ENCODE data around the gene SMYD3.
A peak's percentile ranks its signal among the peaks of the same experiment; 100 is the strongest.

SMYD3 gene

GRCh38 chr1:246169486-246169885, 337.6 kb downstream of the SMYD3 start:
- no peak overlapping the region for H3K4me3 ChIP-seq (ENCODE audit: low read length)
- TF ChIP-seq CTCF (conservative IDR thresholded peaks at IDR 0.05; ENCODE audit: low read depth, low read length), result no peak
- no peak for DNase-seq (ENCODE audit: low read depth)

GRCh38 chr1:246169019-246169418, 338.1 kb downstream of the SMYD3 start:
- DNase-seq (ENCODE audit: low read depth), result no peak
- no peak for TF ChIP-seq CTCF (conservative IDR thresholded peaks at IDR 0.05; ENCODE audit: low read depth, low read length)
- H3K4me3 ChIP-seq (ENCODE audit: low read length), result no peak overlapping the region

- H3K4me3 ChIP-seq (ENCODE audit: low read length), result no peak overlapping the region
- no peak for DNase-seq (ENCODE audit: low read depth)
Measured at GRCh38 chr1:246166841-246167240, 340.2 kb downstream of the SMYD3 start.

GRCh38 chr1:246165826-246166709, 341.0 kb downstream of the SMYD3 start:
- DNase-seq (ENCODE audit: low read depth), result no peak
- H3K4me3 ChIP-seq (ENCODE audit: low read length), result no peak overlapping the region
- no peak for TF ChIP-seq CTCF (conservative IDR thresholded peaks at IDR 0.05; ENCODE audit: low read depth, low read length)

More at GRCh38 chr1:246166841-246167240, 340.2 kb downstream of the SMYD3 start:
- TF ChIP-seq CTCF (conservative IDR thresholded peaks at IDR 0.05; ENCODE audit: low read depth, low read length), result no peak

GRCh38 chr1:246164764-246165163, 342.3 kb downstream of the SMYD3 start:
- DNase-seq (ENCODE audit: low read depth), result no peak
- H3K4me3 ChIP-seq (ENCODE audit: low read length), result no peak overlapping the region
- no peak for TF ChIP-seq CTCF (conservative IDR thresholded peaks at IDR 0.05; ENCODE audit: low read depth, low read length)

GRCh38 chr1:246162560-246162959, 344.5 kb downstream of the SMYD3 start:
- no peak overlapping the region for H3K4me3 ChIP-seq (ENCODE audit: low read length)
- DNase-seq (ENCODE audit: low read depth), result peak; percentile 15
- no peak for TF ChIP-seq CTCF (conservative IDR thresholded peaks at IDR 0.05; ENCODE audit: low read depth, low read length)

GRCh38 chr1:246161626-246162025, 345.5 kb downstream of the SMYD3 start:
- H3K4me3 ChIP-seq (ENCODE audit: low read length), result no peak overlapping the region
- peak; percentile 61 for DNase-seq (ENCODE audit: low read depth)
- no peak for TF ChIP-seq CTCF (conservative IDR thresholded peaks at IDR 0.05; ENCODE audit: low read depth, low read length)
